ENCODE measurements around the gene PTGR1.

The PTGR1 gene

GRCh38 chr9:111542497-111543254 lies 56.8 kb downstream of the PTGR1 start:
- no peak for DNase-seq (ENCODE audit: low read depth)

- no peak for DNase-seq (ENCODE audit: low read depth)
Measured at GRCh38 chr9:111533099-111533790, 66.2 kb downstream of the PTGR1 start.

- DNase-seq (ENCODE audit: low read depth): no peak
Measured at GRCh38 chr9:111531716-111532115, 67.7 kb downstream of the PTGR1 start.

- DNase-seq (ENCODE audit: low read depth): no peak
Measured at GRCh38 chr9:111529787-111530186, 69.7 kb downstream of the PTGR1 start.

GRCh38 chr9:111527347-111527746 lies 72.1 kb downstream of the PTGR1 start:
- no peak for DNase-seq (ENCODE audit: low read depth)

GRCh38 chr9:111525056-111525977 lies 74.1 kb downstream of the PTGR1 start, which contains the start of gene ZNF483:
Gene ZNF483, plus strand, starts transcription at chr9:111525179. Its CDS starts 2,217 bp downstream, at chr9:111527396.
- peak; percentile 48 for DNase-seq (ENCODE audit: low read depth)

GRCh38 chr9:111524731-111525055 lies 74.8 kb downstream of the PTGR1 start:
- DNase-seq (ENCODE audit: low read depth): no peak

GRCh38 chr9:111516061-111516465 lies 83.4 kb downstream of the PTGR1 start:
- no peak for DNase-seq (ENCODE audit: low read depth)

- DNase-seq (ENCODE audit: low read depth): no peak
Measured at GRCh38 chr9:111514967-111515366, 84.5 kb downstream of the PTGR1 start.

All from activated T-helper 9 cell treated with anti-CD3 and anti-CD28 coated beads, Interleukin-2, amount 50 U/mL, for 16 hours (primary cell).